ENCODE data around the gene ADAMTS2.

ADAMTS2 gene

DNA sequence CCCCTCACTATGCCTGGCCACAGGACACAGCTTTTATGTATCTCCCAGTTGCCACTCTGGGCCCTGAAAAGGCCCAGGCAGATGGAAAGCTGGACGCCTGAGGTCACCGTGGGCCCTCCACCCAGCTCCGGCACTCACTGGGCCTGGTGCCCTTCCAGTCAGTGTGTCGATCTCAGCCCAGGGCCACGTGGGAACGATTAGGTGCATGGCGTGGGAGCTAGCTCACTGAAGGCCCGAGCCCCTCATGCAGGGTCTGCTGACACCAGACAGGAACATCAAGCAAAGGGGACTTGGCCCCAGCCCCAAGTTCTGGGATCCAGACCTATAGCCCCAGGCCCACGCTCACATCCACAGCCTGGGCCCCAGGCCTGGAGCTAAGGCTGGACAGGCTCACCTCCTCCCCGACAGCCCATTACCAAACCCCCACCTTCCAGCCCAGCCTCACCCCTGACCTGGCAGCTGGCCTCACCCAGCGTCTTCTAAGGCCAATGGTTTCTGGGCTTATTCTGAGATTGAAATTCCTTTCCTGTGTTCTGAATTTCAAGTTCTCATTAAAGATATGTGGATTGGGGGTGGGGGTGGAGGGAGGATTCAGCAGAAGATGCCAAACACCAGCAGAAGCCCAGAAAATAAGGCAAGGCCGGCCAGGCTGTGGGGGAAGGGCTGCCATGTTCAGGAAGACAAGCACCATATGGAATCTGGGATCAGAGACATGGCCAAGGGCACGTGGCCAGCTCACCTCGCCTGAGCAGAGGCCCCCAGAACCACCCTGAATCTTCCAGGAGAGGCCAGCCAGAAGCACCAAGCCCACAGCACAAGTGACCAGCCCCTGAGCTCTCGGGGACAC lies 74.5 kb downstream of the ADAMTS2 start:
- no peak overlapping the region for H3K27ac ChIP-seq
- TF ChIP-seq, protein P1, sequence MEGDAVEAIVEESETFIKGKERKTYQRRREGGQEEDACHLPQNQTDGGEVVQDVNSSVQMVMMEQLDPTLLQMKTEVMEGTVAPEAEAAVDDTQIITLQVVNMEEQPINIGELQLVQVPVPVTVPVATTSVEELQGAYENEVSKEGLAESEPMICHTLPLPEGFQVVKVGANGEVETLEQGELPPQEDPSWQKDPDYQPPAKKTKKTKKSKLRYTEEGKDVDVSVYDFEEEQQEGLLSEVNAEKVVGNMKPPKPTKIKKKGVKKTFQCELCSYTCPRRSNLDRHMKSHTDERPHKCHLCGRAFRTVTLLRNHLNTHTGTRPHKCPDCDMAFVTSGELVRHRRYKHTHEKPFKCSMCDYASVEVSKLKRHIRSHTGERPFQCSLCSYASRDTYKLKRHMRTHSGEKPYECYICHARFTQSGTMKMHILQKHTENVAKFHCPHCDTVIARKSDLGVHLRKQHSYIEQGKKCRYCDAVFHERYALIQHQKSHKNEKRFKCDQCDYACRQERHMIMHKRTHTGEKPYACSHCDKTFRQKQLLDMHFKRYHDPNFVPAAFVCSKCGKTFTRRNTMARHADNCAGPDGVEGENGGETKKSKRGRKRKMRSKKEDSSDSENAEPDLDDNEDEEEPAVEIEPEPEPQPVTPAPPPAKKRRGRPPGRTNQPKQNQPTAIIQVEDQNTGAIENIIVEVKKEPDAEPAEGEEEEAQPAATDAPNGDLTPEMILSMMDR (conservative IDR thresholded peaks at IDR 0.05): no peak

DNA sequence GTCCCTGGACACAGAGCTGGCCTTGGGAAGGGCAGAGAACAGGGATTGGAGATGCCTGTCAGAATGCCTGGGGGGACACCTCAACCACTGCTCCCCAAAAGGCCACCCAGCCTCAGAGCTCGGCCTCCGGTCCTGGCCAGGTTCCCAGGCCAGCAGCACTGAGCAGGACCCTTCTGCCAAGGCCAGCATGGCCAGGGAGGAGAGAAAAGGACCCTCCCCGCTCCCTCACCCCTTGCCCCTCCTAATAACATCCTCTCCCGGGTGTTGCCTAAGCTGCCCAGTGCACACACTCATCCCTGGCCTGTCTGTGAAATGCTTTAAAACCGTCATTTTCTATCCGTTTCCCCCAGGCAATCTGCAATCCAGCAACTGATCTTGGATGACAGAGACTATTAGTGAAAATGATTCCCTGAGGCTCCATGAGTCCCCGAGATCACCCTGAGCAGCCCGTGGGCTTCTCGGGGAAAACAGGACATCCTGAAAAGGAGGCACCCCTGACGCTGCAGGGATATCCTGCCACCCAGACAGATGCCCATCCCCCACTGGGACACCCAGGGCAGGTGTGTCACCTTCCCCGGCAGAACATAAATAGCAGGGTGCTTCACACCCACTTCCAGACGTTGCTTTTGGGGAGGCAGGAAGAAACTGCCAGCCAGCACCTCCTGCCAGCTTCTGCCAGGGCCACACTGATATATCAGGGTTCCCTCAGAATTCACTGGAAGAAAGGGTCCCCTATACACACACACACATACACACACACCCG lies 75.3 kb downstream of the ADAMTS2 start:
- no peak overlapping the region for H3K27ac ChIP-seq
- TF ChIP-seq, protein P1 (conservative IDR thresholded peaks at IDR 0.05): no peak

DNA sequence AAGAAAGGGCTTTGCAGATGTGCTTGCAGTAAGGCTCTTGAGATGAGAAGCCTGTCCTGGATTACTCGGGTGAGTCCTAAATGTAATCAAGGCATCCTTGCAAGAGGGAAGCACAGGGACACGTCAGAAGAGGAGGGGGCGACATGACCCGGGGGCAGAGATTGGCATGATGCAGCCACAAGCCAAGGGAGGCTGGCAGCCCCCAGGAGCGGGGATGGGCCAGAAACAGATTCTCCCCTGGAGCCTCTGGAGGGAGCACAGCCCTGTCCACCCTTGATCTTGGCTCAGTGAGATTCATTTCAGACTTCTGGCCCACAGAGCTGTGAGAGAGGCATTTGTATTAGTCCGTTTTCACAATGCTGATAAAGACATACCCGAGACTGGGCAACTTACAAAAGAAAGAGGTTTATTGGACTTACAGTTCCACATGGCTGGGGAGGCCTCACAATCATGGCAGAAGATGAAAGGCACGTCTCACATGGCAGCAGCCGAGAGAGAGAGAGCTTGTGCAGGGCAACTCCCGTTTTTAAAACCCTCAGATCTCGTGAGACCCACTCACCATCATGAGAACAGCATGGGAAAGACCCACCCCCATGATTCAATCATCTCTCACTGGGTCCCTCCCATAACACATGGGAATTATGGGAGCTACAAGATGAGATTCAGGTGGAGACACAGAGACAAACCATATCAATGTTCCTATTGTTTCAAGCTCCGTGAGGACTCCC lies 76.1 kb downstream of the ADAMTS2 start:
- no peak overlapping the region for H3K27ac ChIP-seq
- TF ChIP-seq, protein P1 (conservative IDR thresholded peaks at IDR 0.05): no peak

DNA sequence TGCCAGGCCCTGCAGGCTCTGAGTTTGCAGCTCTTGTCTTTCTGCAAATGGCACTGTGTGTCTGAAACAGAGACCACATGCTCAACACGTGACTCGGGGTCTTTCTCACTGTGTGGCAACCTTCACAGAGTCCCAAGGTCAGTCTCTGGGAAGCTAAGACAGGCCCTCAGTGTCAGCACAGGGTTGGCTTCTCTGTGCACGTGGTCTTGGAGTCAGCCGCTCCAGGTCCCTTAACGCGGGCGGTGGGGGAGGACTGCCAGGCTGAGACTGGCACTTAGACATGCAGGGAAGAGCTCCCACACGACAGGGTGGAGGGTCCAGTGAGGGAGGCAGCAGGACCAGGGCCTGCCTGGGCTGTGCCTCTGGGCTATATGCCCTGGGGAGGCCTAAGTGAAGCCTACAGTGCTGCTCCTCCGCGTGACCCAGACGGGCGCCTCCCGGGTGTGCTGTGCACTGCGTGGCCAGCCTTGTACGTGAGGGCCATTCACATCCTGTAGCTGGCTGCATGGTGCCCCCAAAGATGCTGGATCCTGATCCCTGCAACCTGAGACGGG lies 76.8 kb downstream of the ADAMTS2 start:
- TF ChIP-seq, protein P1 (conservative IDR thresholded peaks at IDR 0.05): no peak
- no peak overlapping the region for H3K27ac ChIP-seq

DNA sequence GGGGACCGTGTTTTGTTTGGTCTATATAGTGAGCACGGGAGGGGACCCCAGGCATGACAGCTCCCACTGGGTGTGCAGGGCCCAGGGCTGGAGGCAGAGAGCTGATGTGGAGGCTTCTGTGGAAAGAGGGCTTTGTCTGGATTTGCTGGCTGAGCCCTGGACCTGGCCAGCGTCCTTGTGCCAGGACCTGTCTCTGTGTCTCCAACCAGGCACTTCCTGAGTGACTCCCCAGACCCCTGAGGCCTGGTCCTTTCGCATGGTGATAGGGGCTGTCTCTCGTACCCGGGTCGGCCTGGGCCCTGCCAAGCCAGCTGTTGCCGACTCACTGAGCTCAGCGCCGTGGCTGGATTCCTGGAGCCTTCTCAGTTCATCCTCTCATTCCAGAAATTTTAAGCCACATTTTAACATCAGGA lies 77.6 kb downstream of the ADAMTS2 start:
- TF ChIP-seq, protein P1 (conservative IDR thresholded peaks at IDR 0.05): no peak
- no peak overlapping the region for H3K27ac ChIP-seq

DNA sequence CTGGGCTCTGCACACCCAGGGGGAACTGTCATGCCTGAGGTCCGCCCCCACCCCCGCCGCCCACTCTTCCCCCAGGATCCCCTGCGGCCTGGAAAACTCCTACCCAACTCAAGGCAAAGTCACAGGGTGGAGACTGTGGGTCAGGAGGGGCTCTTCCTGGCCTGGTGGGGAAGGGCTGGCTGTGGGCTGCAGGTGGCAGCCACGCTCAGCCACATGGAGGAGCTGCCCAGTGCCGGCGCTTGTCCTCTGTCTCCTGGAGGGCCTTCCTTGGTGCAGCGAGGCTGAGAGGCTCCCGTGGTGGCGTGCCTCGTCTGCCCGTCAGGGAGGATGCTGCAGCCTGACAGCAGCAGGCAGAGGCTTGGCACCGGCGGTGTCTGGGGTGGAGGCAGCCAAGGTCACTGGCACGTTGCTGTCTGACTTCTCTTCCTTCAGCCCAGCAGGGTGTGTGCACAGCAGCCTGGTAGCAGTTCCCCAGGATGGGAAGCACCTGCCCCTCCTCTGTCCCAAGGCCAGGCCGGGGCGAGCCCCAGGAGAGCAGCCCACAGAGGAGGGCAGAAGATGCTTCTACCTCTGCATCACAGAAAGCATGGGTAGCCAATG lies 78.1 kb downstream of the ADAMTS2 start:
- no peak overlapping the region for H3K27ac ChIP-seq
- TF ChIP-seq, protein P1 (conservative IDR thresholded peaks at IDR 0.05): peak; percentile 36; the same call in 1 of the 2 replicates

Measured in VCaP (cell line).